SHP77 (cell line): Measurements from ENCODE around the gene HJV.

Source experiments
- DNase-seq, 2 experiments: peaks; one replicate each; lab custom pipeline; 2025; lab: John Stamatoyannopoulos, UW

The HJV gene

GRCh38 chr1:145992958-145993617 is 28.4 kb downstream of the HJV start:
- DNase-seq: no peak

GRCh38 chr1:145992502-145992936 is 29.0 kb downstream of the HJV start:
- no peak for DNase-seq

GRCh38 chr1:145991735-145992412 is 29.7 kb downstream of the HJV start:
- DNase-seq: no peak

- DNase-seq: no peak
Observed at GRCh38 chr1:145990249-145990855, 31.2 kb downstream of the HJV start.

GRCh38 chr1:145988773-145989172 is 32.8 kb downstream of the HJV start:
- DNase-seq: no peak

- no peak for DNase-seq
Observed at GRCh38 chr1:145987926-145988325, 33.6 kb downstream of the HJV start.

GRCh38 chr1:145986551-145986950 is 35.0 kb downstream of the HJV start:
- no peak for DNase-seq

GRCh38 chr1:145985502-145986439 is 35.8 kb downstream of the HJV start:
- DNase-seq: peak; percentile 48 to 50

- no peak for DNase-seq
Observed at GRCh38 chr1:145985129-145985501, 36.4 kb downstream of the HJV start.

- DNase-seq: no peak
Observed at GRCh38 chr1:145983960-145984830, 37.3 kb downstream of the HJV start.

GRCh38 chr1:145983206-145983675 is 38.3 kb downstream of the HJV start:
- DNase-seq: no peak

- no peak for DNase-seq
Observed at GRCh38 chr1:145982010-145982723, 39.4 kb downstream of the HJV start.

GRCh38 chr1:145980457-145980994 is 41.0 kb downstream of the HJV start:
- DNase-seq: no peak

- DNase-seq: no peak
Observed at GRCh38 chr1:145979746-145980456, 41.6 kb downstream of the HJV start.

- peak; percentile 99 for DNase-seq
Observed at GRCh38 chr1:145978854-145979745, 42.4 kb downstream of the HJV start.

GRCh38 chr1:145978471-145978853 is 43.1 kb downstream of the HJV start:
- no peak for DNase-seq

- peak; percentile 84 to 90 for DNase-seq
Observed at GRCh38 chr1:145977486-145978470, 43.8 kb downstream of the HJV start.
